PC-9 (cell line): ENCODE results near the gene PGK1. TPM values are rescaled to one million over a fixed set of nuclear protein-coding genes. Genes with fewer than 3 reads are reported as not detected.
A peak's percentile ranks its signal among the peaks of the same experiment; 100 is the strongest.
"Not testable (repeated sequence)": the region's sequence is repeated elsewhere in the genome, so short reads cannot be mapped to it uniquely, and the experiment has no call there.

Experiments used
- BruUV-seq: library from RNA; stranded (reverse); fragments of 400-500 nt; replicated peaks from 2 replicates; lab custom pipeline; 2021; lab: Mats Ljungman, UMichigan
- CTCF ChIA-PET: fragments of 300-600 bp; sonication (Branson Sonifier 250); formaldehyde crosslinking; loops from one replicate; lab custom pipeline; 2022; ENCODE audit warnings: antibody characterized with exemption; lab: Charles Lee
- POLR2A ChIA-PET: fragments of 300-600 bp; sonication (Branson Sonifier 250); formaldehyde crosslinking; loops from one replicate; lab custom pipeline; 2022; ENCODE audit warnings: antibody characterized with exemption; ENCODE audit not compliant: unreplicated experiment; lab: Charles Lee
- DNase-seq, 2 experiments: peaks; one replicate each; pipeline versions ENCODE4 v3.0.0 to v3.0.0-alpha.2; 2015 to 2022; ENCODE audit warnings: mixed read lengths in 1 of 2
- H2AFZ ChIP-seq: fragments of 200-600 bp; sonication (generic); 2 replicates; pipeline ENCODE4 v1.8.1; 2017; ENCODE audit warnings: antibody characterized with exemption
- H3F3A ChIP-seq: fragments of 200-600 bp; sonication (generic); 2 replicates; pipeline ENCODE4 v1.8.1; 2017; ENCODE audit warnings: antibody characterized with exemption, mild to moderate bottlenecking, low read depth; ENCODE audit not compliant: insufficient read depth
- H3K27ac ChIP-seq: fragments of 200-600 bp; sonication (generic); 2 replicates; pipeline ENCODE4 v1.6.1; 2016; ENCODE audit warnings: mixed run types
- H3K27me3 ChIP-seq: fragments of 200-600 bp; sonication (generic); 2 replicates; pipeline ENCODE4 v1.6.1; 2016; ENCODE audit warnings: low read depth, mixed run types; ENCODE audit not compliant: insufficient read depth
- H3K36me3 ChIP-seq: fragments of 200-600 bp; sonication (generic); 2 replicates; pipeline ENCODE4 v1.6.1; 2016; ENCODE audit warnings: low read depth, mixed run types
- H3K4me1 ChIP-seq: fragments of 200-600 bp; sonication (generic); replicated peaks from 2 replicates; pipeline ENCODE4 v1.6.1; 2016; ENCODE audit warnings: mixed run types; ENCODE audit not compliant: insufficient read depth
- H3K4me2 ChIP-seq: fragments of 200-600 bp; sonication (generic); 2 replicates; pipeline ENCODE4 v1.6.1; 2017; ENCODE audit warnings: mixed run types
- H3K4me3 ChIP-seq: fragments of 200-600 bp; sonication (generic); 2 replicates; pipeline ENCODE4 v1.6.1; 2016; ENCODE audit warnings: mixed run types
- H3K79me2 ChIP-seq: fragments of 200-600 bp; sonication (generic); 2 replicates; pipeline ENCODE4 v1.6.1; 2017; ENCODE audit warnings: low read depth, mixed run types
- H3K9me2 ChIP-seq: fragments of 200-600 bp; sonication (generic); 2 replicates; pipeline ENCODE4 v1.8.1; 2017; ENCODE audit warnings: mild to moderate bottlenecking; ENCODE audit not compliant: insufficient read depth
- H3K9me3 ChIP-seq: fragments of 200-600 bp; sonication (generic); 2 replicates; pipeline ENCODE4 v1.8.1; 2016; ENCODE audit warnings: low read depth; ENCODE audit not compliant: insufficient read depth
- H4K20me1 ChIP-seq: fragments of 200-600 bp; sonication (generic); 2 replicates; pipeline ENCODE4 v1.8.1; 2017; ENCODE audit not compliant: insufficient read depth
- EZH2 ChIP-seq: fragments of 200-600 bp; sonication (generic); IDR thresholded peaks from 2 replicates; pipeline ENCODE4 v1.8.0; 2017; ENCODE audit warnings: antibody characterized with exemption, low read depth
- intact Hi-C: fragments of 100-400 bp; cut with micrococcal nuclease; formaldehyde crosslinking; loops from one replicate; pipeline ENCODE4 v1.10.0; 2022; ENCODE audit not compliant: unreplicated experiment
- total RNA-seq: library from RNA; stranded (reverse); gene quantifications from 2 replicates; pipeline ENCODE4 v1.2.3, GENCODE V29; 2021
- TF ChIP-seq, protein P1 (sequence below): fragments of 200-600 bp; sonication (generic); conservative IDR thresholded peaks from 2 replicates; pipeline ENCODE4 v1.6.1; 2017; ENCODE audit warnings: mixed run types, antibody characterized with exemption, mild to moderate bottlenecking, moderate library complexity

PGK1 gene
- total RNA-seq, 1 experiment from 2014 or later, result 409 TPM

DNA sequence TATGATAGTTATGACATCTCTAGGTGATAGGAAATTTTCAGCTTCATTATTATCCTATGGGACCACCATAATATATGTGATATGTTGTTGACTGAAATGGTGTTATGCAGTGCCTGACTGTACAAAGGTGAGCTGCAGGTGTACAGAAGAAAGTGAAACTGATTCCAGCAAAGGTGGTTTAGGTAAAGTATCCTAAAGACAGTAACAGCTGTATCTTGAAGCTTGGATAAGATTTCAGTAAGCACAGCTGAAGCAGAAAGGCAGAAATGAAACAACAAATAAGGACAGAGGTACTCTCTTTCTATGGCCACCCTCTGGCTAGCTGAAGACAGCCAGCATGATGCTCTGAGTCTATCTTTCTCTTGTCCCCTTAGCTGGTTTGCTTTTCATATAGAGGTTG lies 30.0 kb upstream of the PGK1 start:
- BruUV-seq, result no TSS peak
- intact Hi-C loops, result no loop called here
- no peak overlapping the region for H3K4me2 ChIP-seq
- no peak for DNase-seq
- H3K36me3 ChIP-seq, result no peaks in the 10 kb centered on the region
- H3K27ac ChIP-seq, result no peak overlapping the region
- no peaks in the 10 kb centered on the region for H4K20me1 ChIP-seq
- no peaks in the 10 kb centered on the region for H3K4me1 ChIP-seq
- H3K4me3 ChIP-seq, result no peak overlapping the region
- H3F3A ChIP-seq, result 0 out of 2 replicates have a peak, but pooled peaks cover 3% of the 10 kb centered on the region
- CTCF ChIA-PET, result no interaction called here
- TF ChIP-seq, protein P1, sequence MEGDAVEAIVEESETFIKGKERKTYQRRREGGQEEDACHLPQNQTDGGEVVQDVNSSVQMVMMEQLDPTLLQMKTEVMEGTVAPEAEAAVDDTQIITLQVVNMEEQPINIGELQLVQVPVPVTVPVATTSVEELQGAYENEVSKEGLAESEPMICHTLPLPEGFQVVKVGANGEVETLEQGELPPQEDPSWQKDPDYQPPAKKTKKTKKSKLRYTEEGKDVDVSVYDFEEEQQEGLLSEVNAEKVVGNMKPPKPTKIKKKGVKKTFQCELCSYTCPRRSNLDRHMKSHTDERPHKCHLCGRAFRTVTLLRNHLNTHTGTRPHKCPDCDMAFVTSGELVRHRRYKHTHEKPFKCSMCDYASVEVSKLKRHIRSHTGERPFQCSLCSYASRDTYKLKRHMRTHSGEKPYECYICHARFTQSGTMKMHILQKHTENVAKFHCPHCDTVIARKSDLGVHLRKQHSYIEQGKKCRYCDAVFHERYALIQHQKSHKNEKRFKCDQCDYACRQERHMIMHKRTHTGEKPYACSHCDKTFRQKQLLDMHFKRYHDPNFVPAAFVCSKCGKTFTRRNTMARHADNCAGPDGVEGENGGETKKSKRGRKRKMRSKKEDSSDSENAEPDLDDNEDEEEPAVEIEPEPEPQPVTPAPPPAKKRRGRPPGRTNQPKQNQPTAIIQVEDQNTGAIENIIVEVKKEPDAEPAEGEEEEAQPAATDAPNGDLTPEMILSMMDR, result no peak
- no peak for TF ChIP-seq EZH2
- POLR2A ChIA-PET, result no interaction called here
- H3K79me2 ChIP-seq, result no peaks in the 10 kb centered on the region
- H3K9me3 ChIP-seq, result no peaks in the 10 kb centered on the region
- no peaks in the 10 kb centered on the region for H3K9me2 ChIP-seq
- no peak overlapping the region for H2AFZ ChIP-seq
- H3K27me3 ChIP-seq, result no peaks in the 10 kb centered on the region

DNA sequence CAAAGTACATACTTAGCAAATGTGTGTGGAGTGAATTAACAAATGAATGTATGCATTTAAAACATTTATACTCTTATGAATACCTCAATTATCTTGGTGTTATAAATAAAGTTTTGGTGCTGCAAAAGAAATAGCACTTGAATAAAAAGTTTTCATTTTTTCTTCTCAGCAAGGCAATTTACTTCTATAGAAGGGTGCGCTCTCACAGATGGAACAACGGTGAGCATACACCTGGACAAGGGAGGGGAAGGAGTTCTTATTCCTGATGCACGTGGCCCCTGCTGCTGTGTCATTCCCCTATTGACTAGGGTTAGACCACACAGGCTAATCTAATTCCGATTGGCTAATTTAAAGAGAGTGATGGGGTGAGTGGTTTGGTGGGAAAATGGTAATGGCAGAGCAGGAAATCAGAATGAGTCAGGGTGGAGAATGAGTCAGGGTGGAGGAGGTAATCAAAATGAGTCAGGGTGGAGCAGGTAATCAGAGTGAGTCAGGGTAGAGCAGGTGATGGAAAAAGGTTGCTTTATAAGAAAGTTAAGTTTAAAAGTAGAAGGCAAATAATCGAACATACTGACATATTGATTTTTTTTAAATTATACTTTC lies 28.2 kb upstream of the PGK1 start:
- no peak for TF ChIP-seq EZH2
- TF ChIP-seq, protein P1, result no peak
- Histone ChIP-seq H2AFZ (no peak overlapping the region), H4K20me1 (no peaks in the 10 kb centered on the region), H3K36me3 (no peaks in the 10 kb centered on the region), H3K79me2 (no peaks in the 10 kb centered on the region), H3K4me2 (no peak overlapping the region), H3K4me3 (no peak overlapping the region), H3K4me1 (no peaks in the 10 kb centered on the region), H3K27me3 (no peaks in the 10 kb centered on the region), H3K9me2 (no peaks in the 10 kb centered on the region), H3K9me3 (no peaks in the 10 kb centered on the region), H3K27ac (no peak overlapping the region), H3F3A (0 out of 2 replicates have a peak, but pooled peaks cover 3% of the 10 kb centered on the region)
- BruUV-seq, result no TSS peak
- DNase-seq, result no peak
- ChIA-PET POLR2A (no interaction called here), CTCF (no interaction called here)
- intact Hi-C loops, result no loop called here

DNA sequence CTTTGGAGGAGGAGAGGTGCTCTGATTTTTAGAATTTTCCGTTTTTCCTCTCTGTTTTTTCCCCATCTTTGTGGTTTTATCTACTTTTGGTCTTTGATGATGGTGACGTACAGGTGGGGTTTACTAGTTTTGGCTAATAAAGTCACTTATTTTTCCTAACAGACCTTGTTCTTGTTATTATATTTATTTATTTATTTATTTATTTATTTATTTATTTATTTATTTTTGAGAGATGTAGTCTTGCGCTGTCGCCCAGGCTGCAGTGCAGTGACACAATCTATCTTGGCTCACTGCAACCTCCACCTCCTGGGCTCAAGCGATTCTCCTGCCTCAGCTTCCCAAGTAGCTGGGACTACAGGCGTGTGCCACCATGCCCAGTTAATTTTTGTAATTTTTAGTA lies 22.6 kb upstream of the PGK1 start:
- CTCF ChIA-PET, POLR2A ChIA-PET, intact Hi-C loops, H2AFZ ChIP-seq, H4K20me1 ChIP-seq, DNase-seq, BruUV-seq, H3K4me3 ChIP-seq, H3K9me3 ChIP-seq, H3F3A ChIP-seq, H3K36me3 ChIP-seq, H3K27ac ChIP-seq, H3K4me1 ChIP-seq, H3K79me2 ChIP-seq, H3K27me3 ChIP-seq, H3K9me2 ChIP-seq, H3K4me2 ChIP-seq: not testable (repeated sequence)

DNA sequence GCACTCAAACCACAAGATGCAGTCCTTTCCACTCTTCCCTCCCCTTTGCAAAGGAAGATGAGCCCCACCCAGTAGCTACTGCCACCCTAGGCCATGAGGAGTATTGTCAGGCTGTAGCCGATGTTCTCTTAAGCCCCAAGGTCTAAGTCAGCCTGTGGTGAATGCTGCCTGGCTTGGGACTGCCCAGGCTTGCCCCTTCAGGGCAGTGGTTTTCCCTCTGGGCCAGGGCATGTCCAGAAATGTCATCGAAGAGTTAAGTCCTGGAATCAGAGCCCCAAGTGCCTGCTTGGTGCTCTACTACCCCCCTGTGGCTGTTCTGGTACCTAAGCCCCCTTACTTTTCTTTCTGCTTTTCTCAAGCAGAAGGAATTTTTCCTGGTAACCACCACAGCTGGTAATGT lies 11.8 kb upstream of the PGK1 start:
- no peak overlapping the region for H3K27ac ChIP-seq
- intact Hi-C loops, result no loop called here
- no peaks in the 10 kb centered on the region for H3K9me3 ChIP-seq
- no peaks in the 10 kb centered on the region for H3K9me2 ChIP-seq
- no peak overlapping the region for H3K4me3 ChIP-seq
- CTCF ChIA-PET, result interaction anchor here (1.2 kb wide), 1 partner anchor 193 kb away, joined by 3 read pairs; the partner anchor contains the start of gene COX7B
- DNase-seq, result peak in 1 of 2 experiments; percentile 8
- no TSS peak for BruUV-seq
- no peaks in the 10 kb centered on the region for H3K36me3 ChIP-seq
- H2AFZ ChIP-seq, result no peak overlapping the region
- no peak overlapping the region for H3K4me2 ChIP-seq
- H4K20me1 ChIP-seq, result no peaks in the 10 kb centered on the region
- no peaks in the 10 kb centered on the region for H3K79me2 ChIP-seq
- H3K4me1 ChIP-seq, result no peaks in the 10 kb centered on the region
- POLR2A ChIA-PET, result no interaction called here
- H3K27me3 ChIP-seq, result no peaks in the 10 kb centered on the region
- H3F3A ChIP-seq, result no peaks in the 10 kb centered on the region
- TF ChIP-seq EZH2, result no peak
- TF ChIP-seq, protein P1, result 0 out of 2 replicates have a peak, but pooled peaks have one; percentile 12
